HEK293T (cell line): Measurements from ENCODE around the gene PTGS2.

ENCODE experiments used
- ARNT ChIP-seq: fragments of 450-650 bp; IDR thresholded peaks from 2 replicates; pipeline ENCODE4 v1.6.1; 2017; ENCODE audit warnings: mild to moderate bottlenecking
- BHLHE40 ChIP-seq: fragments of 450-650 bp; IDR thresholded peaks from 2 replicates; pipeline ENCODE4 v1.6.1; 2016; ENCODE audit warnings: mild to moderate bottlenecking, moderate library complexity, borderline replicate concordance
- CTBP1 ChIP-seq: fragments of 450-650 bp; IDR thresholded peaks from 2 replicates; pipeline ENCODE4 v1.6.1; 2016; ENCODE audit warnings: borderline replicate concordance
- ELF4 ChIP-seq: fragments of 450-650 bp; IDR thresholded peaks from 2 replicates; pipeline ENCODE4 v1.6.1; 2017; ENCODE audit warnings: antibody characterized with exemption
- FOXA1 ChIP-seq: fragments of 450-650 bp; IDR thresholded peaks from 2 replicates; pipeline ENCODE4 v1.6.1; 2016; ENCODE audit warnings: mild to moderate bottlenecking
- FOXK2 ChIP-seq: fragments of 450-650 bp; IDR thresholded peaks from 2 replicates; pipeline ENCODE4 v1.6.1; 2016; ENCODE audit warnings: mild to moderate bottlenecking
- FOXM1 ChIP-seq: fragments of 450-650 bp; IDR thresholded peaks from 2 replicates; pipeline ENCODE4 v1.6.1; 2017; ENCODE audit warnings: mild to moderate bottlenecking, borderline replicate concordance
- PKNOX1 ChIP-seq: fragments of 450-650 bp; IDR thresholded peaks from 2 replicates; pipeline ENCODE4 v1.6.1; 2016
- SP1 ChIP-seq: fragments of 450-650 bp; IDR thresholded peaks from 2 replicates; pipeline ENCODE4 v1.6.1; 2017
- SUZ12 ChIP-seq: fragments of 450-650 bp; IDR thresholded peaks from 2 replicates; pipeline ENCODE4 v1.6.1; 2016; ENCODE audit warnings: mild to moderate bottlenecking
- TARDBP ChIP-seq: fragments of 450-650 bp; IDR thresholded peaks from 2 replicates; pipeline ENCODE4 v1.6.1; 2016
- ZNF384 ChIP-seq: fragments of 450-650 bp; IDR thresholded peaks from 2 replicates; pipeline ENCODE4 v1.6.1; 2016

DNA sequence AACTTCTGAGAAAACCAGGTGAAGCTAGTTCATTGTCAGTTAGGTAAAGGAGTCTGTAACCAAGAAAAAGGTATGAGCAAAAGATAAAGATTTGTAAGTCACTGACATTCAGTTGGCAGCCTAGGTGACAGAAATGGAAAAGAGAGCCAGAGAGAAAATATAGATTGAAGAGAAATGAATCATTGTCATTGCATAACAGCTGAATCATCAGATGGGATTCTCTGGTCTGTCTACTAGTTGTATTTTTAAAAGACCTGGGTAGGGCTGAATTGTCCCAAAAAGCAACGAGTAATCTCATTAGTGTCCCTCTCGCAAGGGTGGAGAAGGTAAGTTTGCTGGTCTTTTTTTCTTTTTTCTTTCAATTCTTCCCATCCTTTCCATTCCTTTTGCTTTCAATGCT, 36.6 kb downstream of the PTGS2 start:
- TF ChIP-seq PKNOX1 (no peak), SP1 (no peak), FOXM1 (no peak), BHLHE40 (no peak), FOXK2 (no peak), SUZ12 (no peak), ZNF384 (no peak), ARNT (no peak), FOXA1 (no peak), TARDBP (no peak), ELF4 (no peak), CTBP1 (no peak)
